Loucy (cell line): ENCODE measurements around the gene MPND.

Source experiments
- H2AFZ ChIP-seq: fragments of 200-600 bp; sonication (generic); 2 replicates; pipeline ENCODE4 v1.6.0; 2016; ENCODE audit warnings: antibody characterized with exemption, mild to moderate bottlenecking, low read length, moderate library complexity
- H3F3A ChIP-seq: fragments of 200-600 bp; 2 replicates; pipeline ENCODE4 v1.6.0; 2016; ENCODE audit warnings: antibody characterized with exemption, low read depth, mild to moderate bottlenecking
- H3K27me3 ChIP-seq: fragments of 200-600 bp; sonication (generic); 2 replicates; pipeline ENCODE4 v1.6.1; 2014; ENCODE audit warnings: low read length, mild to moderate bottlenecking; ENCODE audit not compliant: insufficient read depth, poor library complexity, severe bottlenecking
- H3K36me3 ChIP-seq: fragments of 200-600 bp; sonication (generic); 2 replicates; pipeline ENCODE4 v1.6.1; 2016; ENCODE audit warnings: low read length; ENCODE audit not compliant: insufficient read depth
- H3K4me1 ChIP-seq: fragments of 200-600 bp; sonication (generic); 2 replicates; pipeline ENCODE4 v1.5.1; 2014; ENCODE audit warnings: low read length, mild to moderate bottlenecking; ENCODE audit not compliant: insufficient read depth, poor library complexity, severe bottlenecking
- H3K4me2 ChIP-seq: fragments of 200-600 bp; sonication (generic); 2 replicates; pipeline ENCODE4 v1.6.0; 2014; ENCODE audit warnings: antibody characterized with exemption, low read length, low read depth, mild to moderate bottlenecking; ENCODE audit not compliant: poor library complexity, severe bottlenecking
- H3K4me3 ChIP-seq: fragments of 200-600 bp; sonication (generic); 2 replicates; pipeline ENCODE4 v1.5.1; 2014; ENCODE audit warnings: low read length, mild to moderate bottlenecking, mixed read lengths; ENCODE audit not compliant: poor library complexity, severe bottlenecking
- H3K79me2 ChIP-seq: fragments of 200-600 bp; sonication (generic); 2 replicates; pipeline ENCODE4 v1.6.1; 2014; ENCODE audit warnings: low read length; ENCODE audit not compliant: insufficient read depth
- H3K9ac ChIP-seq: fragments of 200-600 bp; sonication (generic); 2 replicates; pipeline ENCODE4 v1.6.0; 2014; ENCODE audit warnings: mild to moderate bottlenecking, low read depth, low read length, moderate library complexity; ENCODE audit not compliant: poor library complexity, severe bottlenecking
- H3K9me2 ChIP-seq: fragments of 200-600 bp; sonication (generic); replicated peaks from 2 replicates; pipeline ENCODE4 v1.6.1; 2016; ENCODE audit warnings: low read depth, low read length, mixed read lengths
- H3K9me3 ChIP-seq: fragments of 200-600 bp; sonication (generic); 2 replicates; pipeline ENCODE4 v1.6.1; 2014; ENCODE audit warnings: mild to moderate bottlenecking, antibody characterized with exemption, low read length, low read depth; ENCODE audit not compliant: insufficient read depth
- H4K20me1 ChIP-seq: fragments of 200-600 bp; sonication (generic); 2 replicates; pipeline ENCODE4 v1.6.0; 2014; ENCODE audit warnings: antibody characterized with exemption, low read length, mild to moderate bottlenecking; ENCODE audit not compliant: insufficient read depth, poor library complexity, severe bottlenecking
- CTCF ChIP-seq: fragments of 200-600 bp; sonication (generic); conservative IDR thresholded peaks from 2 replicates; pipeline ENCODE4 v1.5.1; 2014; ENCODE audit warnings: mild to moderate bottlenecking, antibody characterized with exemption, low read length
- EZH2phosphoT487 ChIP-seq: fragments of 200-600 bp; IDR thresholded peaks from 2 replicates; pipeline ENCODE4 v1.6.1; 2018; ENCODE audit warnings: antibody characterized with exemption, mild to moderate bottlenecking, moderate library complexity, borderline replicate concordance

Gene MPND

GRCh38 chr19:4360641-4361151 is 17.3 kb downstream of the MPND start:
- Histone ChIP-seq H3K79me2 (no peaks in the 10 kb centered on the region), H4K20me1 (no peaks in the 10 kb centered on the region), H3K4me3 (no peak overlapping the region), H3K4me2 (no peak overlapping the region), H3K9me2 (no peaks in the 10 kb centered on the region), H3K4me1 (no peaks in the 10 kb centered on the region), H3K36me3 (peaks cover 62% of the 10 kb centered on the region; the same call in 1 of the 2 replicates), H3K9me3 (no peaks in the 10 kb centered on the region), H3F3A (no peaks in the 10 kb centered on the region), H2AFZ (no peak overlapping the region), H3K9ac (no peak overlapping the region), H3K27me3 (no peaks in the 10 kb centered on the region)
- TF ChIP-seq CTCF: no peak
- no peak for TF ChIP-seq EZH2phosphoT487

DNA sequence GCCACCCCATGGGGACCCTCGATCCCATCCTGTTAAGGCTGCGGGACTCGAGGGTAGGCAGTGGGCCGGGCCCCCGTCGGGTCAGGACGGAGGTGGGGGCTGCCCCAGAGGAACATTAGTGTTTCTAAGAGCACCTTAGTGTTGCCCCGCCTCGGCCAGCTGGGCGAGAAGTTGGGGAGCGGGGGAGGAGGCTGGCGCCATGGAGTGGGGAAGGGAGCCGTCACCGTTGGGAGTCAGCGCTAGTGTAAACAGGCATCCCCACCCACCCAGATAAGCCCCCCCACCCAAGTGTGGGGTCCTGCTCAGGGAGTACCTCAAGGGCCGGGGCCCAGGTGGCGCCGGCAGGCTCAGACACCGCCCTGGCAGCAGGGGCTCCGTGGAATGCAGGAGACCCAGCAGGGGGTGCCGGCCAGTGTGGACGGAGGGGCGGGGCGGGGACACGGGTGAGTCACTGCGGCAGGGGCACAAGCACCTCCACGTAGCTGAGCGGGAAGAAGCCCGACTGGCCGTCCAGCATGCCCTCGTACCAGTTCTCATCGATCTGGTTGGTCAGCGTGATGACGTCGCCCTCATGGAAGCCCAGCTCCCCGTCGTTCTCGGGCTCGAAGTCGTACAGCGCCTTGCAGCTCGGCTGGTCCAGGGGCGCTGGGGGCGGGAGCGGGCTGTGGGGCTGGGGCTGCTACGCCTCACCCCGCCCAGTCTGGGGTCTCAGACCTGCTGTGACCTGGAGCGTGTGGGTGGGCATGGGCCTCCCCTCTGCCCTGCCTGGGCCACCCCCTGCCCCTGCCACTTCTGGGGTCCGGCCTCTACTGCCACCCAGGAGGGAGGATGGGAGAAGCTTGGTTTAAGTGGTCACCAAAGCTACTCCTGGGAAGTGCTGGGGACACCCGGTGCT is 18.0 kb downstream of the MPND start:
- H4K20me1 ChIP-seq: no peaks in the 10 kb centered on the region
- no peak overlapping the region for H2AFZ ChIP-seq
- no peaks in the 10 kb centered on the region for H3K79me2 ChIP-seq
- no peak overlapping the region for H3K9ac ChIP-seq
- H3K9me3 ChIP-seq: no peaks in the 10 kb centered on the region
- no peaks in the 10 kb centered on the region for H3K4me1 ChIP-seq
- no peak overlapping the region for H3K4me3 ChIP-seq
- no peaks in the 10 kb centered on the region for H3K27me3 ChIP-seq
- H3K4me2 ChIP-seq: no peak overlapping the region
- no peaks in the 10 kb centered on the region for H3K9me2 ChIP-seq
- peaks cover 68% of the 10 kb centered on the region; the same call in 1 of the 2 replicates for H3K36me3 ChIP-seq
- H3F3A ChIP-seq: no peaks in the 10 kb centered on the region
- no peak for TF ChIP-seq EZH2phosphoT487
- TF ChIP-seq CTCF: no peak

DNA sequence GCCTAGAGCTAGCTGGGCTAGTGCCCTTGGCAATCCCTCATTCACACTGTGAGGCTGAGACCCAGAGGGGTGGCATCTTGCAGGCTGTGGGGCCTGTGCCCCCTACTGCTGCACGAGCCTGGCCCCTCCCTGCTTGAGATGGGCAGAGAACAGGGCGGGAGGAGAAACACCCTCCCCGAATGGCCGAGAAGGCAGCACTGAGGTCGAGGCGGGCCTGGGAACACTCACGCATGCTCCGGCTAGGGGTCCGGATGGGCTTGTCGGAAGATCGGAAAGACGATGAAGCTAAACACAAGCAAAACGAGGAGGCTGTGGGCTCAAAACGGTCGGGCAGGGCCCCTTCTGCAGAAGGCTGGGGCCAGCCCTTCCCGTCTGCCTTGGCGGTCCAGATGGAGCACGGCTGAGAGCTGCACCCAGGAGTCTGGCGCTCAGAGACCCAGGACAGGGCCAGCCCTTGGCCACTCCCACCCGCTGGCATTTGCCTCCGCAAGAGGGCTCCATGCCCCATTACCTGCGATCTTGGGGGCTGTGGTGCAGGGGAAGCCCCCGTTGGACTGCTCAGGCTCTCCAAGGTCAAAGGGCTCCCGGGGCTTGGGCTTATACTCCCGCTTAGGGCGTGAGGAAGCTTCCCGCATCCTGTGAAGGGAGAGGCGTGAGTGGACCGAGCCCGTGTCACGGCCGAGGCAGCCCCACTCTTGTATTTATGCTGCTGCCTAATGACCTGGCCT is 18.9 kb downstream of the MPND start:
- Histone ChIP-seq H3K79me2 (peaks cover 1% of the 10 kb centered on the region; the same call in 1 of the 2 replicates), H3K4me3 (no peak overlapping the region), H3K9me3 (no peaks in the 10 kb centered on the region), H3K36me3 (peaks cover 68% of the 10 kb centered on the region; the same call in 1 of the 2 replicates), H4K20me1 (no peaks in the 10 kb centered on the region), H3K4me1 (no peaks in the 10 kb centered on the region), H3K9ac (no peak overlapping the region), H3K4me2 (no peak overlapping the region), H2AFZ (no peak overlapping the region), H3F3A (no peaks in the 10 kb centered on the region), H3K9me2 (no peaks in the 10 kb centered on the region), H3K27me3 (no peaks in the 10 kb centered on the region)
- TF ChIP-seq EZH2phosphoT487: no peak
- TF ChIP-seq CTCF: no peak
